GM18868 (cell line): Measurements from ENCODE around the gene SLC23A1.
"Not testable (repeated sequence)": the region's sequence is repeated elsewhere in the genome, so short reads cannot be mapped to it uniquely, and the experiment has no call there.

Experiments
- ATAC-seq: cut with Tn5 transposase; IDR thresholded peaks from one replicate; pipeline ENCODE4 v1.9.1; 2021; ENCODE audit warnings: mild to moderate bottlenecking, moderate library complexity; ENCODE audit not compliant: unreplicated experiment

Gene SLC23A1

DNA sequence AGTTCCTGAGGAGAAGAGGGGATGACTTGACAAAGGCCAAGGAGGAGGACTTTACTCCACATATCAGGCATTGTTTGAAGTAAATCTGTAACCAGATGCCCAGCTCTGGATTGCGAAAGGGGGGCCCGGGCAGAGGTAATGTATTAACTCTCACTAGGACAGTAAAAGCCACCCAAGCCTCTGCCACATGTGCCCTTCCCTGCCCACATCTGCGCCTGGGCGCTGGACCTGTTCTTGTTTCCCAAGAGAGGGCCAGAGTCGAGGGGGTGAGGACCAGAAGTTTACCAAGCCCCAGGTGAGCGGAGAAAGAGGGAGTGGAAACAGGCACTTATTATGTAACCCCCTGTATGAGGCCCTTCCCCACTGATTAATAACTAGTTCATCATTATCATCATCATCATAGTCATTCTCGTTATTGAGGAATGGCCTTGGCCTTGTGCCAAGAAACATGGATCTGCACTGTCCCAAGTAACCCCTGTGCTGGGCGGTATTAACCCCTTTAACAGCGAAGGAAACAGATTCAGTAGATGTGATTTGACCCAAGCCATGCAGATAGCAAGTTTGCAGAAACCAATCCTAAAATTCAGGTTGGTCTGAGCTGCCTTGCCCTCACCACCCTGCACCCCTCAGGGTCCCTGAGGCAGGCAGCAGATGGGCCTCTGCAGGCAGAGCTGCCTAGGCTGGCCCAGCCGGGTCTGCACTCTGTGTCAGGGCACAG lies at the start of gene SLC23A1:
SLC23A1 (minus strand) TSS at position 23 of the 718 bp plus-strand sequence. CDS start 44 bp downstream, outside the sequence.
- no peak for ATAC-seq

DNA sequence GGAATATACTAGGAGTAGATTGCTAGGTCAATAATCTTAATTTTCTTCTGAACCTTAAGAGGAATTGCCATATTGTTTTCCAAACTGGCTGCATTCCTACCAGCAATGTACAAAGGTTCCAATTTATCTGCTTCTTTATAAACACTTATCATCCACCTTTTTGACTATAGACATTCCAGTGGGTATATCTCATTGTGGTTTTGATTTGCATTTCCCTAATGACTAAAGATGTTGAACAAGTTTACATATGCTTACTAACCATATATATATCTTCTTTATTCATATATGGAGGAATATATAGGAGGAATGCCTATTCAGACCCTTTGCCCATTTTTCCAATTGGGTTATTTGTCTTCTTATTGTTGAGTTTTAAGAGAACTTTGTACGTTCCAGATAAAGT lies 48.6 kb upstream of the SLC23A1 start:
- no peak for ATAC-seq

DNA sequence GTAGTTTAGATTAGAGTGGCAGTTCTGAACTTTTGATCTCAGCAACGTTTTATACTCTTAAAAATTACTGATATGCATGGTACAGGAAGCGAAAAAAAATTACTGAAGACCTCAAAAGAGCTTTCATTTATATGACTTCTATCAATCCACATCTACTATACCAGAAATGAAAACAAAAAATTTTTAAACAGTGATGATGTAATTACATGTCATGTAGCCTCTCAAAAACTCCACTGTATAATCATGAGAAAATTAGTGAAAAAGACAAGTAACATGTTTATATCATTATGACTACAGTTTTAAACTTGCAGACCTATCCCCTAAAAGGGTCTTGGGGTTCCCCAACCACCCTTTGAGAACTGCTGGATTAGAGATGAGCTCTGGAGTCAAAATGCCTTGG lies 46.9 kb upstream of the SLC23A1 start:
- no peak for ATAC-seq

DNA sequence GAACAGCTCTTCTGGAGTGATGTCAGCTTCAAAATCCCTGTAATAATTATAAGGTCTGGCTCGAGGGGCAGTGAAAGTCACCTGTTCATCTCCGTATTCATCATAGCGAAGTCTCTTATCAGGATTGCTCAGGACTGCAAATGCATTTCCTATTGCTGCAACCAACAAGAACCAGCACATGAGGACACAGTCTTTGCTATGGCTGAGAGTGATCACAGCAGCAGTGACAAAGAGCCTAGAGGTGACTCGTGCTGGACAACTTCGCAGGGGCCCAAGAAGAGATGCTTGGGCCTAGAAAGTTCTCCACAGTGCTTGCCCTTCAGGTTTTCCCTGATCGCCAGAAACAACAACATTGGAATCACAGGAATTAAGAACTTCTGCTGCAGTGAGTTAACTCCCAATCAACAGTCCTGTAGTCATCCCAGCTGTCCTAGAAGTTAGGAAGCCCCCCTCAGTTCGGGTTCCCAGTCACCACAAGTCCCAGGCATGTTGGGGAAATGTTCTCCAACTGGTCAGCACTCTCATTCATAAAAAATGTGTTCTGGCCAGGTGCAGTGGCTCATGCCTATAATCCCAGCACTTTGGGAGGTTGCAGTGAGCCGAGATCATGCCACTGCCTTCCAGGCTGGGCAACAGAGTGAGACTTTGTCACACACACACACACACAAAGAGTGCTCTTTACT lies 43.2 kb upstream of the SLC23A1 start:
- no peak for ATAC-seq

DNA sequence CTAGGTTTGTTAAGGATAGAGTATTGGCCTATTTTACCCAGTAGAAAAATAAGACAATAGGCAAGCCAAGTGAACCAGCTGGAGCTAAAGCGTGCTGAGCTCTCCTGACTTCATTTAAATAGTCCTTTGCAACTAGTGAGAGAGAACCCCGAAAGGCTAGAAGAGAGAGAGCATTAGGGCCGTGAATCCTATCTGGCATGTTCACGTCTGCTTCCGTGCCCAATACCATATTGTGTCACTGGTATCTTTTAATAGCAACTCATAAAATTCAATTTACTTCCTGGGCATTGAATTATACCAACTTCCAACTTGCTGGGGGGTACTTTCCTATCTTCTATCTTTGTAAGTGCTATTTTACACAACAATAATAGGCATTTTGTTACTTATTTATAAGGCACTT lies 42.4 kb upstream of the SLC23A1 start:
- no peak for ATAC-seq

DNA sequence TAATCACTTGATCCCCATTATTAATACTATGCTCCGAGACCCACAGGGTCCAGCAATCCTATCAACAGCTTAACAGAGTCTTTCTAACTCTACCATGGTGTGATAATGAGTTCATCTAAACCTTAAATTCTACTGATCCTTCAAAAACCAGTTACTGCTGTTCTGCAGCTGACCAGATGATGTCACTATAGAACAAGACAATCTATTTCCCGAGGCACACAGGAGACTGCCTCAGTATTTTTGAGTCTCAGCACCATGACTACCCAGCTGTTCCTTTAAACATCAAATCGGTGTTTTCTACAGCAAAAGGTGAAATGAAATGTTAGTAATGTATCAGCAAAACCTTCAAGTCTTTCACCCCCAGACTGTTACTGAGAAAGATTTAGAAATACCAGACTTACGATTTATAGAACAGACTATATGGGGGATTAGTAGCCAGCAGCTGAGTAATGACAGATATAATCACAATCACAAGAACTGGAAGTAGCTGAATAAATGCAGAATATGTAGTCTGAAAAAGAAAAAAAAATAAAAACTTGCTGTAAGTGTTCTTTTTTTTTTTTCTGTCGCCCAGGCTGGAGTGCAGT lies 39.3 kb upstream of the SLC23A1 start:
- no peak for ATAC-seq

DNA sequence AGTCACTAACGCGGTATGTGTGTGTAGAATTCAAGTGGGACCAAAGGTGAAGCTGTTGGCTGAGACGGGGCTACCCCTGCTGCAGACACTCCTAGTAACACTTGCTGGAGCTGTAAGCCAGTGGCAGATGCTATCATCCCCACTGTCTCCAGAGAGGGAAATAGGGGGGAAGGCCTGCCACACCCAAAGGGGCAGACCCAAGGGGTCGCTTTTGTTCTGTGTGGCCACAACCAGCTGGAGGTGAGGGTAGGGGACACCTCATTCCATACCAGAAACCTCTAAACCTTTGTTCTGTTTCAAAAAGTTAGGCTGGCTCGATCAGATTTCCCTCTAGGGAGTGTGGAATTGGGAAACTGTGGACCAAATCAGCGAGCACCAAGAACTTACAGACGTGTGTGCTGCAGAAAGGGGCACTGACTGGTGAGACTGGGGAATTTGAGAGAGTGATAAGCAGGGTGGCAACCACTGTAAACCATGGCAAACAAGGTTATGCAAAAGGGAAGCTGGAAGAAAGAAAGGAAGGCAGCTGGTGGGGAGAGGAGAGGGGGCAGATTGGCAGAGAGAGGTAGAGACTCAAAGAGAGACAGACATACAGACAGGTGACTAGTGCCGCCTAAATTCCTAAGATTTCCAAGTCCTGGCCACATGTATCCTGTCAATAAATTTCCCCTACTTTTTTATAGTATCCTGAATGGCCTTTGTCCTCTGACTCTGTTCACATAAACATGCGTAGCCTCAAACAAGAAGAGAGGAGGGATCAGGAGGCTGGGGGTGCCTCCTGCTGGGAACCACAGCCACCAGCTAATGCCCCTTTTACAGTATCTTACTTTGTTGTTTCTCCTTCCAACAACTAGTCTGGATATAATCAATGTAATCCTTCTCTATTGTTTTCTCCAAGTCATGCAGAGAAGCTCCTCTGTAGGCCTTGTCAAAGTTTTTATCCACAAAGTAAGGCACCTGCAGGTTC lies 36.4 kb upstream of the SLC23A1 start:
- ATAC-seq, result no peak

DNA sequence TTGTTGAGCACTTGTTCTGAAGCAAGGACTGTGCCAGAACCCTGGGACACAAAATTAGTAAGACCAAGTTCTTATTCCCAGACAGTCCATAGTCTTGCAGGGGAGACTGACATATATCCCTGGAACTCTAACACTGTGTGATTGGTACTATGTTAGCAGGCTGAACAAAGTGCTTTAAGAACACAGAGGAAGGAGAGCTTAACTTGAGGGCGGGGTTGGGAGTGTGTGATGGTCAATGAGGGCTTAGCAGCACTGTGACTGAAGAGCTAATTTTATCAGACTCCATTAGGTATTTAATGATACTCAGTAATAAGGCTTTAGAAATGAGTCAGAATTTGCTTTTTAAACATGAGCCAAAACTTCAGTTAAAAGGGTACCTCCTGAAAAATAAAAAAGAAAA lies 35.7 kb upstream of the SLC23A1 start:
- ATAC-seq, result no peak

DNA sequence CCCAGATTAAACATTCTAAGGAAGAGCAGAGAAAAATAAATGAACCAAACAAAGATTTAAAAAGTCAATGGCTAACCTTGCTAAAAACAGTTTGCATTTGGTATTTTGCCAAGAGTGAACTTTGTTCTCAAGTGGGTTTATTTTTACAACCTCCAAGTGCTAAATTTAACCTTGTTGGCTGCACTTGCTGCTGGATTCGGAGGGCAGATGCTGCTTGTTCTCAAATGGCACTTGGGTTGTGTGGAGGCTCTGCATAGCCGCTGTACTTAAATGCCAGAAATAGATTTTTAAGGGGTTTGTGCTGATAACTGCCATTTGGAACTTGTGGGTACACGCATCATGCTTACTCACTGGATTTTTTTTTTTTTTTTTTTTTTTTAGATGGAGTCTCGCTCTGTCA lies 34.1 kb upstream of the SLC23A1 start:
- ATAC-seq, result no peak

DNA sequence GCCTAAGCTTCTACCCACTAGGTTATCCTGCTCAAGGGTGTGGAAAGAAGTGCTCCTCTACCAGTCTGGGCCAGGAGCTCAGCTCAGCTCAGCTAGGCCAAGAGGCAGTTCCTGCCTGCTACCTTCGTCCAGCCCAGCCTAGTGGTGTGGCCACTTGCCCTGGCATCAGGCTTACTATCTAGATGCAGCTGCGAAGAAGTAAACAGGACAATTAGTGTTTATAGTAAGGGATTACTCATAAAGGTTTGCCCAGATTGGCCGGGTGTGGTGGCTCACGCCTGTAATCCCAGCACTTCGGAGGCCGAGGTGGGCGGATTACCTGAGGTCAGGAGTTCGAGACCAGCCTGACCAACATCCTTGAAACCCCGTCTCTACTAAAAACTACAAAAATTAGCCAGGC lies 33.6 kb upstream of the SLC23A1 start:
- ATAC-seq, result no peak

DNA sequence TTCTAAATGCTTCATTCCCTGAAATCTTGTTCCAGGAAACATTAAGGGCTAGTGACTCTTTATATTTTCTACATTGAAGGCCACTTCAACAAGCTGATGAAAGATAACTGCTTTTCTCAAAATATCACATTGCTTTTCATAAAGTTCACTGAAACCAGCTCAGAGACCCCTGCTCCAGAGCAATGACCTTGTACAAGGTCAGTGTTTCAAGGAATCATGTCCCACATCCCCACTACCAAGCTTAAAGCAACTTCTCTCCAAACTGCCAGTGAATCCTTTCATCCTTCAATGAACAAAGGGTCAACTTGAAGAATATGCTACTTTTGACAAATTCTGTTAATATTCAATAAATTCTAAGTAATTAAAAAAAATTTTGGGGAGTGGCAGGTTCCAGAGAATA lies 32.8 kb upstream of the SLC23A1 start:
- no peak for ATAC-seq

DNA sequence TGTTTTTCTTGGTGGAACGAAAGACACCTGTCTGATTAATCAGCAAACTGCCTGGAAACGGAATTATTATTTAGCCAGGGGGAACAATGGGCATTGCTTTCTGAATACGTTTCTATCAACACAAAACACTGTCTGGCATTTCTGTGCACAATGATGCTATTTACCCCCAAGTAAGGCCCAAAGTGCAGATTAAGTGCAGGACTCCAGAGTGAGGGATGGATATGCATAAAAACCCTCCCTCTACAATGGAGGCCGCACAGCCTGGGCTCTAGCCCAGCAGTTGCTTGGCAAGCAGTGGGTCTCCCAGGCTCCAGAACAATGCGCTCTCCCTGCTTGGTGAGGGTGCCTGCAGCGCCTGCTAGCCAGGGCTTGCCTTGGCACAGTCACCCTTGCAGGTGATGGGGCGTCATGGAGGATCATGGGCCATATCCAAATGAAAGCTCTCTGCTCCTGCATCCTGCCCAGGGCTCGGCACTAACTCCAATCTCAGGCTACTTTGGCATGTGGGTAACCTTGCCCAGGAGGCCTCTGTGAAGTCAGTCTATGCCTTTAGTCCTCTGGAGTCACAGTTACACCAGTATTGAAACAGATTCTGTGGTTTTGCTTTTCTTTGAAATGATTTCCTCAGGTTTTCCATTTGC lies 32.2 kb upstream of the SLC23A1 start:
- ATAC-seq, result no peak

DNA sequence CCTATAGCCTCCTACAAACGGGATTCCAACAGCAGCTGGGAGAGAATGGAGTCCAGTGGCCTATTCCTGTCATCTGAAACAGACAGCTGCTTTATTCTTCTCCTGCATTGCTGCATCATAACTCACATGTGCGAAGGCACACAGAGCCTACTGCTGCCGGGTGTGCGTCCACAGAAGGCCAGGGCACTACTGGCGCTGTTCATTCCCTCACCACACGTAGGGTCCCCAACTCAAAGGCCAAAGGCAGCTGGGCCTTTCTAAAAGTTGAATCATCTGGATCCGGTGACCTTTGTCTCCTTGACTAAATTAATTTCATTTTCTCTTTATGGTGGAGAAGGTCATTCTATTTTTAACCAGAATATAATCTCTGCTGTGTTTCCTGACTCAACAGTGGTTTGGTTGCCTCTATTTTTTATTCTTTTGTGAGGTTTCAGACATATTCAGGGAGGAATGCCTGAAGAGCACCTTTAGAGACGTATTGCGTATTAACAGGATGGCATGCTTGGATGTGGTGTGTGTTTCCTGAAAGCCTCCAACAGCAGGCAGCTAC lies 31.6 kb upstream of the SLC23A1 start:
- ATAC-seq, result no peak

DNA sequence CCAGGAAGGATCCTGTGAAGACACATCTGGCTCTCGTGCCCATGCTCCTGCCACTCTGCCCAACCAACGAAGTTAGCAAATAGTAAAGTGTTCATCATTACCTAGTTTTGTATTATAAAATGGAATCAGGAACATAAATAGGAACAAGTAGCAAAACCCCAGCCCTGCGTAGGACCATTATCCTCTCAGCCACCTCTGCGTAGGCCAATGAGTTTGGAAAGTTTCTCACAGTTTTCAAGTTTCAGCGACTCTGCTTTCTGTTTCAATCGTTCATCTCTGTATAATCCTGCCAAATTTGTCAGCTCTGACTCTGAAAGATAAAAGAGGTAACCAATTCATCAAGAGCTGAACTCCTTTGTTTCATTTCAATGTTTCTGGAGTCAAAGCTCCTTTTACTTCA lies 30.9 kb upstream of the SLC23A1 start:
- ATAC-seq, result no peak

DNA sequence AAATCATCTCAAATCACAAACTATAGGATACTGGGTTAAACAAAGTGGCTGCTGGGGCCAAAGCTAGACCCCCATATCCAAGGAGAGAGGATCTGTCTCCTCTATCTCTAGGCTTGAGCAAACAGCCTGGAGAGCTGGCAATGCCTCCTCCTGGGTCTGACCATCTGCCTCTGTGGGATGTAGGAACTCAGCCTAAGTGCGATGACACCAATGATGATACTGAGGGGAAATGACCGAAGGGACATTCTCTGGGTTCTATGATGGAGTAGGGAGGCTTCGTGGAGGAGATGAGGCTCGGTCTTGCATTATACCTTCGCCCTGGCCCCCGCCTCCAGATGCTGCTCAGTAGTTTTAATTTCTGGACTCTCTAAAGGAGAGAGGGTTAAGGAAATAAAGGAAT lies 30.1 kb upstream of the SLC23A1 start:
- no peak for ATAC-seq

DNA sequence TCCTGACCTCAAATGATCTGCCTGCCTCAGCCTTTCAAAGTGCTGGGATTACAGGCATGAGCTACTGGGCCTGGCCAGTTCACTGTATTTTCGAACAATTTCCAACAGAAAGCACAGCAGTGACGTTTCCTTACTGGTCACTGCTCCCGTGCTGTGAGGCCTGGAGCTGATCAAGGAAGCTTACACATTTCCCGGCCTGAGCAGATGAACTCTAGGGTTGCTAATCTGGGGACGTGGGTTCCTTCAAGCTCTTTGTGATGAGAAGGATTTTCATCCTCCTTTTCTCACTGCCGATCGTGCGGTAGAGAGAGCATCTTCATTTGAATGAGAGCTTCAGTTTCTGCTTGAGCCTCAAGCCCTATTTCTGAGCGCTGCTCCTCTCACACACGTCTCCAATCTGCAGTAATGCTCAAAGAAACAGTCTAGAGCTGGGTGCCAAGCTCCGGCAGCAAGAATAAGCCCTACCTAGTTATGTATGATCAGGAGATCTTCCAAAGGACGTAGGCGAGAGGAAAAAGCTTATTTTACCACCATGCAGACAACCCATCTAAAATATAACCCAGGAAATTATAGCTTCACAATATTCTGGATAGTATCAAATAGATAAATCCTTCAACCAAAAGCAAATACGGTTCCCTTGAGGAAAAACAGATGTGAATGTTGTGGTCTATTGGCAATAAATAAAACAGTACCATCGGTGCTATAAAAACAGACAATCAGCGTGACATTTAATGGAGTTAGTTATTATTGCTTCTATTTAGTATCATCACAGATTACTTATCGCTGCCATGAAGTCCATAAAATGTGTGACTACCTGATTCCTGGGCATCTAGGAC lies 28.1 kb upstream of the SLC23A1 start:
- no peak for ATAC-seq

DNA sequence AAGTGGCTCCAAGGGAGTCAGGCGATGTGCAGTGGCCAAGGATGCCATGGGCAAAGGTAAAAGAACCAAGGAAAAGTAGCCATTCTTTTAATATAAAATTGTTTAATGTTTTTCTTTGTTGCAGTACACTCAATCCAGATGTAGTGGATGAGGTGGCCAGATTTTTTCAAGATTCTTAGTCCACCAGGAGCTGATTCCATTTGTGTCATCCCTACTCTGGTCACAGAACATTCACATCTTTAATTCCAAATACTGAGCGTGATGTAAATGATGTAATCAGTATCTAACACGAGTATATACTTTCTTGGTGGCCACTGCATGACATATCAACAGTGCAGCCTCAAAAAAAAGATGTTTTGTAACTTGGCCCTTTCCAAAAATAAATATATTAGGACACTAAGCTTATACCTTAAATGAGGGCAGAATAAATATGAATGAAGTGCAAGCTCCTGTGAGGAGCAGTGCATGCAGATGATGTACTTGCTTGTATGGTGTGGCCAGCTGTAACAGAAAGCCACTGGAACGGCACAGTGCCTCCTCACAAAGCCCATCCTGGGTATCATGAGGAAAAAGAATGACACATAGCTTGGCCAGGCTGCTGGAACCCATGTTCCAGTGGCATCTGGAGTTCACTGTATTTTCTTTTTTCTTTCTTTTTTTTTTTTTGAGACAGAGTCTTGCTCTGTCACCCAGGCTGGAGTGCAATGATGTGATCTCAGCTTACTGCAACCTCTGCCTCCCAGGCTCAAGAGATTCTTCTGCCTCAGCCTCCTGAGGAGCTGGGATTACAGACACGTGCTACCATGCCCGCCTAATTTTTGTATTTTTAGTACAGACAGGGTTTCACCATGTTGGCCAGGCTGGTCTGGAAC lies 27.3 kb upstream of the SLC23A1 start:
- ATAC-seq, result no peak

DNA sequence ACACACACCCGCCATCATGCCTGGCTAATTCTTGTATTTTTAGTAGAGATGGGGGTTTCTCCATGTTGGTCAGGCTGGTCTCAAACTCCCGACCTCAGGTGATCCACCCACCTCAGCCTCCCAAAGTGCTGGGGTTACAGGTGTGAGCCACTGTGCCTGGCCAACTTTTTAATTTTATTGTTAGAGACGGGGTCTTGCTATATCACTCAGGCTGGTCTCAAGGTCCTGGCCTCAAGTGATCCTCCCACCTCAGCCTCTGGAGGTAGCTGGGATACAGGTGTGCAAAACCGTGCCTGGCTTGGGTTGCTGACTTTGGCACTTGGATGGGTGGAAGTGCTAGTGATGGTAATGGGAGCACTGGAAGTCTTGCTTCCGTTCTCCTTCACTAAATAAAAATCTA lies 26.0 kb upstream of the SLC23A1 start:
- not testable (repeated sequence) for ATAC-seq

DNA sequence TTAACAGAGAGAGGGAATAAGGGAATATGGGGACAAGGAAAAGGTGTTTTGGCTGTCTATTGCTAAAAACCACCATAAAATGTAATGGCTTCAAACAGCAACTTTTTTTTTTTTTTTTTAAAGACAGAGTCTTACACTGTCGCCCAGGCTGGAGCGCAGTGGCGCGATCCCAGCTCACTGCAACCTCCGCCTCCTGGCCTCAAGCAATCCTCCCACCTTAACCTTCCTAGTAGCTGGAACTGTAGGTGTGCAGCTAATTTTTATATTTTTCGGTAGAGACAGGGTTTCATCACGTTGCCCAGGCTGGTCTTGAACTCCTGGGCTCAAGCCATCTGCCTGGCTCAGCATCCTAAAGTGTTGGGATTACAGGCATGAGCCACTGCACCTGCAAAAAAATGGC lies 25.1 kb upstream of the SLC23A1 start:
- ATAC-seq, result no peak
